C1 segment of cervical spinal cord (tissue), 14 donors: ENCODE data around the gene RIPOR2.

Source experiments
- DNase-seq, 14 donors: peaks; one replicate each; lab custom pipeline; 2025; lab: John Stamatoyannopoulos, UW

Gene RIPOR2, protein sequence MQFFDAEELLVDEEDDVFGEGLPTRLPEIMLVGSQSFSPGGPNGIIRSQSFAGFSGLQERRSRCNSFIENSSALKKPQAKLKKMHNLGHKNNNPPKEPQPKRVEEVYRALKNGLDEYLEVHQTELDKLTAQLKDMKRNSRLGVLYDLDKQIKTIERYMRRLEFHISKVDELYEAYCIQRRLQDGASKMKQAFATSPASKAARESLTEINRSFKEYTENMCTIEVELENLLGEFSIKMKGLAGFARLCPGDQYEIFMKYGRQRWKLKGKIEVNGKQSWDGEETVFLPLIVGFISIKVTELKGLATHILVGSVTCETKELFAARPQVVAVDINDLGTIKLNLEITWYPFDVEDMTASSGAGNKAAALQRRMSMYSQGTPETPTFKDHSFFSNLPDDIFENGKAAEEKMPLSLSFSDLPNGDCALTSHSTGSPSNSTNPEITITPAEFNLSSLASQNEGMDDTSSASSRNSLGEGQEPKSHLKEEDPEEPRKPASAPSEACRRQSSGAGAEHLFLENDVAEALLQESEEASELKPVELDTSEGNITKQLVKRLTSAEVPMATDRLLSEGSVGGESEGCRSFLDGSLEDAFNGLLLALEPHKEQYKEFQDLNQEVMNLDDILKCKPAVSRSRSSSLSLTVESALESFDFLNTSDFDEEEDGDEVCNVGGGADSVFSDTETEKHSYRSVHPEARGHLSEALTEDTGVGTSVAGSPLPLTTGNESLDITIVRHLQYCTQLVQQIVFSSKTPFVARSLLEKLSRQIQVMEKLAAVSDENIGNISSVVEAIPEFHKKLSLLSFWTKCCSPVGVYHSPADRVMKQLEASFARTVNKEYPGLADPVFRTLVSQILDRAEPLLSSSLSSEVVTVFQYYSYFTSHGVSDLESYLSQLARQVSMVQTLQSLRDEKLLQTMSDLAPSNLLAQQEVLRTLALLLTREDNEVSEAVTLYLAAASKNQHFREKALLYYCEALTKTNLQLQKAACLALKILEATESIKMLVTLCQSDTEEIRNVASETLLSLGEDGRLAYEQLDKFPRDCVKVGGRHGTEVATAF

DNA sequence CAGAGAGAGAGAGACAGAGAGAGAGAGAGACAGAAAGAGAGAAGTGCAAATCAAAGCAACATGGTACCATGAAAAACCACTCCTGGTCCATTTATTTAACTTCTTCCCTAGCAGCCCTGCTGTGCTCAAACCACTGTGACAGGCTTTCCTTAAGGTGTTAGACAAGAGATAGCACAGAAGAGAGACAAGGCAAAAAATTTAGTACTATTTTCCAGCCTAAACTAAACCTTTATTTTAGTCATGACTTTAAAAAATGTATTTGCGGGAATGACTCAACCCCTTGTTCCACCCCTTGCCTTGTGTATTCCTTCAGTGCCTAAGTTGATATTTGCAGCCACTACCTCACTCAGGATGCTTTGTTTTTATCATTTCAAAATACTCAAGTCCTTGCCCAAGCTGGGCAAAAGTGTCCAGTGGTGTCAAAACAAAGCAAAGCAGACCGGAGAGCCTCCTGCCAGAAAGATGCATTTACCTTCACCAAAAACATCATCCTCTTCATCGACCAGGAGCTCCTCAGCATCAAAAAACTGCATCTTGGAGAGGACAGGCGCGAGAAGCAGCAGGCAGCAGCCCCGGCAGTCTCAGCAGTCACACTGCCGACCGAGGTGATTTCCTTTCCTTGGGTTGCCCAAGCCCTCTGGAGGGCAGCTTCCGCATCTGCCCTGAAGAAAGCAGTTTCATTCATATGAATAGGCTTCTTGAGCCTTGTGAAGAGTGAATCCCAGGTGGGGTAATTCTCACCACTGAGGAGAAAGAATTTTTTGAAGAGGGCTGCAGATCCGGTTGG is at the start of gene RIPOR2:
TSS of gene RIPOR2 (minus strand) at position 595 of the 787 bp plus-strand sequence. CDS start at position 533, 62 bp downstream.
- peak in 1 of 14 donors; percentile 37 for DNase-seq

DNA sequence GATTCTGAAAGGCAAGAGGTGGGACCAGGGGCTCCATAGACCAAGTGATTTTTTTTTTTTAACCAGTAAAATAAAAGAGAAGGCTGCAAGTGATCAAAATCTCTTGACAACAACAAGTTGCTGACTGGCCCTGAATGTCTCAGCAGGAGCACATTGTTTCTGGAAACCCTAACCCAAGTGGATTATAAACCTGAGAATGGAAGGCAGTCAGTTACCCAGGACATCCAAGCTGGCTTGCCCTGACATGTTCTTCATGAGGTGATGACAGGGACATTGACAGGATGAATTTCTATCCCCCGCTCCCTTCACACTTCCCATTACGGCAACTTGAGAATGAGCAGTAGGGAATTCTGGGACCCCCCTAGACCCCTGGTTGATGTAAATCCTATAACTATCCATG is 49.6 kb upstream of the RIPOR2 start:
- DNase-seq = no peak

DNA sequence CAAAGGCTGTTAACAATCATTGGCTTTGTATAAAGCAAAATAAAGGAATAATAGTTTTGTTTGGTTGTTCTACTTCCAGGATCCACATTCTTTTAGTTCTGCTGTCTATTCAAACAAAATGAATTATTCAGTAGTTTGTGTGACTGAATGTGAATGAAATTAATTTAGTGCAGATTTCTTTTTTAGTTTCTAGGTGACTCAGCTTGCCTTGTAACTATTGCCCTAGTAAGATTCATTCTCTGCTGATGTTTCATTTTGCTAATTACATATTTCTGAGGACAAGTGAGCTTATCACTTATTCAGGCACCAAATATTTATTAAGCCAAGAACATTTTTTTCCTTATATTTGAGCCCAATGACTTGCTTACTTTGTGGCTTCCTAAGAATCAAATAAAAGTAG is 46.5 kb upstream of the RIPOR2 start:
- no peak for DNase-seq

DNA sequence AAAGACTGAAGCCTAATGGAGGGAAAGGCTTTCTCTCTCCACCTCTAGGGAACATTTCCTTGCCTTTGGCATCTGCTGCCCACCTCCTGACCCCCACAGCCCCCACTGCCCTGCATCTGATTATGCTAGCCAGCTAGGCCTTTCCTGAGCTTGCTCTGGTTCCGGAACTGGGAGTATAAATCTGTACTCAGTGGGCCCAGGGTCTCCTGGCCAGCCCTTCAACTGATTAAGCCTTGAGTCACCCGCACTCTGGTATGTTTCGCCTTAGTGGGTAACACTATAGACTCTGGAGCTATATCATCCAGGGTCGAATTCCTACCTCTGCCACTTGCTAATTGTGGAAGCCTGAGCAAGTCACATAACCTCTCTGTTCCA is 45.6 kb upstream of the RIPOR2 start:
- no peak for DNase-seq

DNA sequence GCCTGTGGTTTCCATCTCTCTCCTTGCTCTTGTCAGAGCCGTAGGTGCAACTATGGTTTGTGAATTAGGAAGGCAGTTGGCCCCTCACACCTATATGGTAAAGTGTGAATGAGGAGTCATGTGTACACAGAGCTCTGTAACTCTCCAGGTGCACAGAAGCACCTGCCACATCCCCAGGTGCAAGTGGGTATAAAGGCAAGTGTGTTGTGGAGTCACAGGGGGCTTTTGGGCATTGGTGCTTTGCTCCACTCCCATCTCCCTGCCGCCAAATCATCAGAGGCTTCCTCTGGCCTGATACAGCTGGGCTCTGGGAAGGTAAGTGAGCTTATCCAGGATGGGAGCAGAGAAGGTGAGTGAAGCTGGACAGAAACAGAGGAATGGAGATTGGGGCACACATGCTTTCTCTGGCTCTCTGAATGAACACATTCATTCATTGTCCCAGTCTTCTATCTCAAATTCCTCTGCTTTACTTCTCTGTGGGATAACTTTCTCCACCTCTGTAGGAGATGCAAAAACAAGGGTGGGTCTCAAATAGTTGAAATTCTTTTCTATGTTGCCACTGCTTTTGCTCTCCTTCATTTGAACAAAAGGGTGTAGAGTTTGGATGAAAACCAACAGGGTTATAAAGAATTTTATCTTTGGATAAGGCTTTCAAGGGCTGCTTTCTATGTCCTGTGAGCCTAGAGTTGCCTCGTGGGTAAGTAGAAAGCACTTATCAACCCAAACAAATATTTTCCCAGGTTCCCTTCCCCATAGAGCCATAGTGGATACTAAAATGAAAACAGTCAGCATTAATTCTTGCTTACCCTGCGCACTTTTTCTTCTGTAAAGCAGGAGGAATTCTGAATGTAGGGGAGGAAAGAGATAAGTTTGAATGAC is 45.0 kb upstream of the RIPOR2 start:
- DNase-seq = no peak

DNA sequence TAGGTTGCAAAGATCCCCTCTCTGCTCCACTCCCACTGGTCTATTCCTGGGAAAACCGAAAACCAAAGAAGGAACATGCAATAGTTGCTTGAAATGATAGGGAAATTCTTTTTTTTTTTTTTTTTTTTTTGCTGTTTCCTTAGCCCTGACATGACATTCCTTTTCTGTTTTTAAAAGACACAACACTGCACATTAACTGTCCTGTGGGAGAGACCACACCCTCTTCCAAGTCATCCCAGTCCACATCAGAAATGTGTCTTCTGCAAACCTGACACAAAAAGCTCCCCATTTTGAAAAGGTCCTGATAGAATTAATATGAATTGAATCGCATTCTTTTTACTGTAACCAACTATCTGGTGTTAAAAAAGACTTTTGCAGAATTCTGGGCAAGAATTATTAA is 43.4 kb upstream of the RIPOR2 start:
- no peak for DNase-seq

DNA sequence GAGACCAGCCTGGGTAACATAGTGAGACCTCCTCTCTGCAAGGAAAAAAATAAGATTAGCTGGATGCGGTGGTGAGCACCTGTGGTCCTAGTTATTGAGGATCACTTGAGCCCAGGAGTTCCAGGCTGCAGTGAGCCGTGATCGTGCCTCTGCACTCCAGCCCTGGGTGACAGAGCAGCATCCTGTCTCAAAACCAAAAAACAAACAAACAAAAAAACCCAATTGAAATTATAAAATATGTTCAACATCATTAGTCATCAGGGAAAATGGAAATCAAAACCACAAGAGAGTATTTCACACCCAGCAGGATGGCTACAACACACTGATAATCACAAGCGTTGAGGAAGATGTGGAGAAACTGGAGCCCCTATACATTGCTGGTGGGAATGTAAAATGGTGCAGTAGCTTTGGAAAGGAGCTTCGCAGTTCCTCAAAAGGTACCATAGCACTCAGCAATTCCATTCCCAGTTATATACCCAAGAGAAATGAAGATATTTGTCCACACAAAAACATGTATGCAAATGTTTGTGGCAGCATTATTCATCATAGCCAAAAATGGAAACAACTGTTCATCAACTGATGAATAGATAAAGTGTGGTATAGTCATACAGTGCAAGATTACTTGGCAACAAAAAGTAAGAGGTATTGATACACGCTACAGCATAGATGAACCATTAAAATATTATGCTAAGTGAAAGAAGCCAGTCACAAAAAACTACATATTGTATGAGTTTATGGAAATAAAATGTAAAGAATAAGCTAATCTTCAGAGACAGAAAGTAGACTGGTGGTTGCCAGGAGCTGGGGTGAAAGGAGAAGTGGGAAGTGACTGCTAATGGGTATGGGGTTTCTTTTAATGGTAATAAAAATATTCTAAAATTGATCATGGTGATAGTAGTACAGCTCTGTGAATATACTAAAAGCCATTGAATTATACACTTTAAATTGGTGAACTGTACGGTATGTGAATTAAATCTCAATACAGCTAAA is 38.7 kb upstream of the RIPOR2 start:
- DNase-seq = no peak

DNA sequence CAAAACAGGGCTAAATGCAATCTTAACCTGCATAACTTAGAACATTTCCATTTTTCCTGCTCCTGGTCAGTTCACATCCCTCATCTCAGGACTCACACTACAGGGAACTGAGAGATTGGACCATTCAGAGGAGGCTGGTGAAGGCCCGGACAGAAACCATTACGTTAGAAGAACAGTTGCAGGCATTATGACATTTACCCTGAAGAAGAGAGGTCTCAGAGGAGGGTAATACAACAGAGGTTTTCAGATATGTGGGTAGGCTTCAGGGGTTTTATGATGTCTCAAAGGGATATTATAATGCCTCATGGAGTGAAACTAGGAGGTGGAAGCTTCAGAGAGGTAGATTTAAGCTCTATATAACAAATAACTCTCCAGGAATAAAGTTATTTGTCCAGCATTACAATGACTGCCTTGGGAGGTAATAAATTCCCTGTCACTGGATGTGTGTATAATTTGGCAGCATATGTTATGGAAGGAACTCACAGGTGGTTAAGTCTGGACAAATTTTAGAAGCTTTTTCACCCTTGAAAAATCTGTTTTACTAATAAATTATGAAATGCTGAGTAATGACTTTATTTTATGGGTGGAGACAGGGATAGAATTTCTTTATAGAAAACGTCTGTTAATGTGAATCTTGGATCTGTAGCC is 36.7 kb upstream of the RIPOR2 start:
- no peak for DNase-seq

DNA sequence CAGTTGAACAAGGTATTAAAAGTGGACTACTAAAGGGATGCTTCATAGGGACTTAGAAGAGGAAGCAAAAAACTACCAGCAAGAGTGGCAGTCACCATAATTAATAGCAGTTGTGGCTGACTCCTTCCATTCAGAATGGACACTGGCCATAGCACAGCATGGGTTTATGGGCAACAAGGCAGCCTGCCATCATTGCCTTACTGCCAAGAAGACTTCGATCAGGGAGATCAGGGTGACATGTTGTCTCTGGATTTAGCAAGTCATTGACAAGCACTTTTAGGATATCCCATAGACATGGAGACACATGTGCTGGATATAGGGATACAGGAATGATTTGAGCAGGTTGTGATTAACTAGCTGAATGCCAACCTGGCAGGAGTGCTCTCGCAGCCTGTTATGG is 35.3 kb upstream of the RIPOR2 start:
- DNase-seq = no peak

DNA sequence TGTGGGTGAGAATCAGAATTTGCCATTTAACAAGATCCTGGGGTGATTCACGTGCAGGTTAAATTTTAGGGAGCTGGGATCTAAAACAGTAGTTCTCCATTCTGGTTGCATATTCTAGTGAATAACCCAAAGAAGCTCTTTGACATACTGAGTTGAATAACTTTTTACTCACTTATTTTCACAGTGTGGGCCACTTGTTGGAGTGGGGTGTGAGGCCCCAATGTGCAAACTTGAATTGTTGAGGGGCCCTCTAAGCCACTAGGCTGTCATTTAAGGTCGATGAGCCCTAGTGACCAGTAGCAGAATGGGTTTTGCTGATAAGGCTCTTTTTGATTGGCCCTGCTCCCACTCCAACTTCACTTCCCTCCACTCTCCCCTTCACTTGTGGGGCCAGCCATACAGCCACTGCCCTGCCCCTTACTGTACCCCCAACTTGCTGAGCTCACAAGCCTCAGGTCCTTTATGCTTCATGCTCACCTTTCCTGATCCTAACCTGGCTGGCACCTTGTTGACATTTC is 33.6 kb upstream of the RIPOR2 start:
- no peak for DNase-seq

DNA sequence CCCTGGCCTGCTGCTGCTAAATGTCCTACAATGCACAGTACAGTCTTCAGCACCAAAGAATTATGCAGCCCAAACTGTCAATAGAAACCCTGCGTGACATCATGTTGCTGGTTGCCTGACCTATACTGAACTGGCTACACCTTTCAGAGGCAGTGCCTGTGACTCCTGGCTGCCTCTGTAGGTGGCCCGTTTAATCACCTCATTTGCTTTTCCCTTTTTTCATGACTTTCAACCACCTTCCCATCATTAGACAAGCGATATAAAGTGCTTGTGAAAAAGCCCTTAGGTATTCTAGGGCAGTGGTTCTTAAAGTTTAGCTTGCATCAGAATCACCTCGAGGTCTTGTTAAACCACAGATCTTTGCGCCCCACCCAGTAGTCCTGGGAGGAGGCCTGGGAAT is 33.0 kb upstream of the RIPOR2 start:
- no peak for DNase-seq

DNA sequence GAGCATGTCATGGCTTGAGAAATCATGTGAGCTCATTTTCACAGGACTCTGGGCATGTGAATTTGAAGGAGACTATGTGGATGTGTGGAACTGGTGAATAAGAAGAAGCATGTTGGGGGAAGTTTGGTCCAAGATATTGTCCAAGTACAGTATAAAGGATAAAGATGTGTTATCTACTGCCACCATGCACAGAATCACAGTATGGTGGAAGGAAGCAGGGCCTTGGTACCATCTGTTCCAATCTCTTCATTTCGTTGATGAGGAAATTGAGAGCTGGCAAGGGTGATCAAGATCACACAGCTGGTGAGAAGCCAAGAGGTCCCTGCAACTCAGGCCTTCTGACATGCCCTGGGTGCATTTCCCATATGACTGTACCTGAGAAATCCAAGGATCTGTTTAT is 31.5 kb upstream of the RIPOR2 start:
- DNase-seq = no peak

DNA sequence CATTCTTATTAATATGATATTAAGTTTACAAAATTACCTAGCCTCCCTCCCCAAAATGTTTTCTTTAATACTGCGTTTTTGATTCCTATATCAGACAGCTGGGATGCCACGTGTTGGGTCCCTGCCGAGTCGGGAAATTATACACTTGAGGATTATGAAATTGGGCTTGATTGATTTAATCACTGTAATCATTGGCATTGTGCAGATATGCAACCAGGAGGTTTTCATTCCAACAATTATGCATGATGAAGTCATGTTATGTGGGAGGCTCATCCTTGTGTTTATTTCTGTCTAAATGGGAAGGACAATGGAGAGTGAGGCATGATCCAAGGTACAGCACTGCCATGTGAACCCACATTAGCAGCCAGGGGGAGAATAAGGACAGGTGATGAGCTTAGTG is 30.6 kb upstream of the RIPOR2 start:
- no peak for DNase-seq

DNA sequence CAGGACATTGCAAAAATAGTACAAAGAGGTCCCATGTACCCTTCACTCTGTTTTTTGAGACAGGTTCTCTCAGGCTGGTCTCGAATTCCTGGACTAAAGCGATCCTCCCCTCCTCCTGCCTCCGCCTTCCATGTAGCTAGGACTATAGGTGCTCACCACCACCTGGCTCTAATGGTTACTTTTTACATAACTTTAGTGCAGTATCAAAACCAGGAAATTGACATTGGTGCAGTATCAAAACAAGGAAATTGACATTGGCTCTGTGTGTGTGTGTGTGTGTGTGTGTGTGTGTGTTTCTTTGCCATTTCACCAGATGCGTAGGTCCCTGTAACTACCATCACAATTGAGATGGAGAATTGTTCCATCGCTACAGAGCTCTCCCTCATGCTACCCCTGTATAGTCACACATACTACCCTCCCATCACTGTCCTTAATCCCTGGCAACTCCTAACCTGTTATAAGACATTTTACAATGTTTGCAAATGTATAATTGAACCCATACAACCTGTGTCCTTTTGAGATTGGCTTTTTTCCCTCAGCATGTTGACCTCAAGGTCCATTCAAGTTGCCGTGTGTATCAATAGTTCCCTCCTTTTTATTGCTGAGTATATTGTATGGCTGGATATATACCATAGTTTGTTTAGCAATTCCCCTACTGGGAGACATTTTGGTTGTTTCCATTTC is 28.3 kb upstream of the RIPOR2 start:
- no peak for DNase-seq

DNA sequence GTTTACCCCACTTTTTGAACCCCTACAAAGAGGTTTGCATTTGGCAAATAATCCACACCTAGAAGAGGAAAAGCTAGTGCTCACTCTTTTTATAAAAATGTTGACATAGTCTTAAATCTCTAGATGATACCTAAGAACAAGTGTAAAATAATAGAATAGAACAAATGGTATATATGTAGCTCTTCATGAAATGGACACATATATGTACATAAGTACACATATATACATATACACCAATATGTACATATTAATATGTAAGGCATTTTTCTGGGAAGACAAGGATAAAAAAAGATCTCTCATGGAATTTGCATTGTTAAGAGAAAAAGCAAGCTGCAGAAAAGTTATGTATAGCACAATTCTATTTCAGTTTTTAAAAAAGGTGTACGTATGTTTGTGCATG is 27.6 kb upstream of the RIPOR2 start:
- DNase-seq = no peak

DNA sequence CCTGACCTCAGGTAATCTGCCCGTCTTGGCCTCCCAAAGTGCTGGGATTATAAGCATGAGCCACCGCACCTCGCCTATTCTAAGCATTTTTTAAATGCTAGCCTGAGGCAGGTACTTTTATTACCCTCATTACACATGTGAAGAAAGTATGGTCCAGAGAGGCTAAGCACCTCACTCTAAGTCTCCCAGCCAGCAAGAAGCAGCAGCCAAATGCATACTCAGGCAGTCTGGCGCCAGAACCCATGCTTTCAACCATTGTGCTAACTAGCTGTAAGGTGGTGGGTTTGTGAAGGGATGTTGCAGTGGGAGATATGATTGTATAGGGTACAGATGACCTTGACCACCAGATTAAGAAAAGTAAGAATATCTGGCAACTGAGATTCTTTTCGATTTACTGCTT is 26.1 kb upstream of the RIPOR2 start:
- DNase-seq = no peak

DNA sequence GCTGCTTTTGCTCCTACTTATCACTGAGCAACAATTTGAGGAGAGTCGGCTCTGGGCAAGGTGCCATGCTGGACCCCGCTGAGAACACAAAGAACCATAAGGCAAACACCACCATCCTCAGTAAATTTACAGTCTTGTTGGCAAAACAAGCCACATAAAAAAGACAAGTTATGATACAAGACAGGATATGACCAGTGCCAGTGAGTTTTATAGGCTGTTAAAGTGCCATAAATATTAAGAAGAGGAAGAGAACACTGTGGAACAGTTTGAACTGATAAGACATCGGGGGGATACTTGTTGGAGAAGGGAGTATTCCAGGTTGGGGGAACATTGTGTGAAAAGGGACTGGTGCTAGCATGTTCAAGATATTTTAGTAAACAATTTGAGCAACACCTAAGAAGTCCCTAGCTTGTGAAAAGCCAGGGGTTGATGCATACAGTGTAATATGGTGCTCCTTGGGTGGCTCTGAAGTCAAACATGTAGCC is 25.3 kb upstream of the RIPOR2 start:
- DNase-seq = no peak

DNA sequence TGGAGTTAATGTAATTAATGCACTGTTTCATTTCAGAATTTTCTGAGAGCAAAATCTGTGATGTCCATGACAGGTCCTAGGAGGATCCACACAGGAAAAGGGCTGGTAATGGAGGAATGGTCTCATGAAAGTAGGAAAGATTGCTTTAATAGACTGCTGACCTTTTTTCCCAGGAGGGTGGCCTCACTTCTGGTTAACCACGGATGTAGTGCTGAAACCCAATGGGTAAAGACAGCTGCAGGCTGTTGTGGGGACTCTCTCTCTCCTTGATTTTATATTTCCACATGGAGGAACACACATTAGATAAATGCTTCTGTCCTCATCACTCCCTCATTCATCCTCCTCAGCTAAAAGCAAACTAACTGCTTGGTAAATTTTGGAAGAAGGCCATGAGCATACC is 23.6 kb upstream of the RIPOR2 start:
- DNase-seq = no peak
